HG02943 (cell line): ENCODE data around the gene MAP3K2.
"Not testable (repeated sequence)": the region's sequence is repeated elsewhere in the genome, so short reads cannot be mapped to it uniquely, and the experiment has no call there.

Source experiments
- ATAC-seq: cut with Tn5 transposase; IDR thresholded peaks from one replicate; pipeline ENCODE4 v1.9.1; 2021; ENCODE audit warnings: mild to moderate bottlenecking, low read depth, moderate library complexity; ENCODE audit not compliant: unreplicated experiment

MAP3K2 gene

DNA sequence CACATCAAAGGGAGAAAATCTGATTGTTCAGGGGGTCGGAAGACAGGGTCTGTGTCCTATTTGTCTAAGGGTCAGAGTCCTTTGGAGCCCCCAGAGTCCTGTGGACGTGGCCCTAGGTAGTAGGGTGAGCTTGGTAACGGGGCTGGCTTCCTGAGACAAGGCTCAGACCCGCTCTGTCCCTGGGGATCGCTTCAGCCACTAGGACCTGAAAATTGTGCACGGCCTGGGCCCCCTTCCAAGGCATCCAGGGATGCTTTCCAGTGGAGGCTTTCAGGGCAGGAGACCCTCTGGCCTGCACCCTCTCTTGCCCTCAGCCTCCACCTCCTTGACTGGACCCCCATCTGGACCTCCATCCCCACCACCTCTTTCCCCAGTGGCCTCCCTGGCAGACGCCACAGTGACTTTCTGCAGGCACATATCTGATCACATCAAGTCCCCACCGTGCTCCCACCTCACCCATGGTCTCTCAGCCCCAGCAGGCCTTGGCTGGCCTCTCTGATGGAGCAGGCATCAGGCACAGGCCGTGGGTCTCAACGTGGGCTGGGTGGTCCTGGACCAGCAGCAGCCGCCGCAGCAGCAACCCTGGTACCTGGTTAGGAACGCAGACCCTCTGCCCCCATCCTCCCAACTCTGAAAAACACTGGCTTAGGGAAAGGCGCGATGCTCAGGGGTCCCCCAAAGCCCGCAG lies 34.2 kb upstream of the MAP3K2 start:
- ATAC-seq, result no peak

DNA sequence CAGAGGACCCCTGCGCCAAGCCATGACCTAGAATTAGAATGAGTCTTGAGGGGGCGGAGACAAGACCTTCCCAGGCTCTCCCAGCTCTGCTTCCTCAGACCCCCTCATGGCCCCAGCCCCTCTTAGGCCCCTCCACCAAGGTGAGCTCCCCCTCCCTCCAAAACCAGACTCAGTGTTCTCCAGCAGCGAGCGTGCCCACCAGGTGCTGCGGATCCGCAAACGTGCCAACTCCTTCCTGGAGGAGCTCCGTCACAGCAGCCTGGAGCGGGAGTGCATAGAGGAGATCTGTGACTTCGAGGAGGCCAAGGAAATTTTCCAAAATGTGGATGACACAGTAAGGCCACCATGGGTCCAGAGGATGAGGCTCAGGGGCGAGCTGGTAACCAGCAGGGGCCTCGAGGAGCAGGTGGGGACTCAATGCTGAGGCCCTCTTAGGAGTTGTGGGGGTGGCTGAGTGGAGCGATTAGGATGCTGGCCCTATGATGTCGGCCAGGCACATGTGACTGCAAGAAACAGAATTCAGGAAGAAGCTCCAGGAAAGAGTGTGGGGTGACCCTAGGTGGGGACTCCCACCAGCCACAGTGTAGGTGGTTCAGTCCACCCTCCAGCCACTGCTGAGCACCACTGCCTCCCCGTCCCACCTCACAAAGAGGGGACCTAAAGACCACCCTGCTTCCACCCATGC lies 33.5 kb upstream of the MAP3K2 start:
- no peak for ATAC-seq

DNA sequence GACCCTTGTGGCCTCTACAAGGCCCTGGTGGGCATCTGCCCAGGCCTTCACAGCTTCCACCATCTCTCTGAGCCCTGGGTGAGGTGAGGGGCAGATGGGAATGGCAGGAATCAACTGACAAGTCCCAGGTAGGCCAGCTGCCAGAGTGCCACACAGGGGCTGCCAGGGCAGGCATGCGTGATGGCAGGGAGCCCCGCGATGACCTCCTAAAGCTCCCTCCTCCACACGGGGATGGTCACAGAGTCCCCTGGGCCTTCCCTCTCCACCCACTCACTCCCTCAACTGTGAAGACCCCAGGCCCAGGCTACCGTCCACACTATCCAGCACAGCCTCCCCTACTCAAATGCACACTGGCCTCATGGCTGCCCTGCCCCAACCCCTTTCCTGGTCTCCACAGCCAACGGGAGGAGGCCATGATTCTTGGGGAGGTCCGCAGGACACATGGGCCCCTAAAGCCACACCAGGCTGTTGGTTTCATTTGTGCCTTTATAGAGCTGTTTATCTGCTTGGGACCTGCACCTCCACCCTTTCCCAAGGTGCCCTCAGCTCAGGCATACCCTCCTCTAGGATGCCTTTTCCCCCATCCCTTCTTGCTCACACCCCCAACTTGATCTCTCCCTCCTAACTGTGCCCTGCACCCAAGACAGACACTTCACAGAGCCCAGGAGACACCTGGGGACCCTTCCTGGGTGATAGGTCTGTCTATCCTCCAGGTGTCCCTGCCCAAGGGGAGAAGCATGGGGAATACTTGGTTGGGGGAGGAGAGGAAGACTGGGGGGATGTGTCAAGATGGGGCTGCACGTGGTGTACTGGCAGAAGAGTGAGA lies 32.5 kb upstream of the MAP3K2 start:
- ATAC-seq, result no peak

DNA sequence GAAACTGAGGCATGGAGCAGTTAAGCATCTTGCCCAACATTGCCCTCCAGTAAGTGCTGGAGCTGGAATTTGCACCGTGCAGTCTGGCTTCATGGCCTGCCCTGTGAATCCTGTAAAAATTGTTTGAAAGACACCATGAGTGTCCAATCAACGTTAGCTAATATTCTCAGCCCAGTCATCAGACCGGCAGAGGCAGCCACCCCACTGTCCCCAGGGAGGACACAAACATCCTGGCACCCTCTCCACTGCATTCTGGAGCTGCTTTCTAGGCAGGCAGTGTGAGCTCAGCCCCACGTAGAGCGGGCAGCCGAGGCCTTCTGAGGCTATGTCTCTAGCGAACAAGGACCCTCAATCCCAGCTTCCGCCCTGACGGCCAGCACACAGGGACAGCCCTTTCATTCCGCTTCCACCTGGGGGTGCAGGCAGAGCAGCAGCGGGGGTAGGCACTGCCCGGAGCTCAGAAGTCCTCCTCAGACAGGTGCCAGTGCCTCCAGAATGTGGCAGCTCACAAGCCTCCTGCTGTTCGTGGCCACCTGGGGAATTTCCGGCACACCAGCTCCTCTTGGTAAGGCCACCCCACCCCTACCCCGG lies 31.8 kb upstream of the MAP3K2 start:
- ATAC-seq, result no peak

DNA sequence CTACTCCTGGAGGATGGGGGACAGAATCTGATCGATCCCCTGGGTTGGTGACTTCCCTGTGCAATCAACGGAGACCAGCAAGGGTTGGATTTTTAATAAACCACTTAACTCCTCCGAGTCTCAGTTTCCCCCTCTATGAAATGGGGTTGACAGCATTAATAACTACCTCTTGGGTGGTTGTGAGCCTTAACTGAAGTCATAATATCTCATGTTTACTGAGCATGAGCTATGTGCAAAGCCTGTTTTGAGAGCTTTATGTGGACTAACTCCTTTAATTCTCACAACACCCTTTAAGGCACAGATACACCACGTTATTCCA lies 31.3 kb upstream of the MAP3K2 start:
- ATAC-seq, result no peak

DNA sequence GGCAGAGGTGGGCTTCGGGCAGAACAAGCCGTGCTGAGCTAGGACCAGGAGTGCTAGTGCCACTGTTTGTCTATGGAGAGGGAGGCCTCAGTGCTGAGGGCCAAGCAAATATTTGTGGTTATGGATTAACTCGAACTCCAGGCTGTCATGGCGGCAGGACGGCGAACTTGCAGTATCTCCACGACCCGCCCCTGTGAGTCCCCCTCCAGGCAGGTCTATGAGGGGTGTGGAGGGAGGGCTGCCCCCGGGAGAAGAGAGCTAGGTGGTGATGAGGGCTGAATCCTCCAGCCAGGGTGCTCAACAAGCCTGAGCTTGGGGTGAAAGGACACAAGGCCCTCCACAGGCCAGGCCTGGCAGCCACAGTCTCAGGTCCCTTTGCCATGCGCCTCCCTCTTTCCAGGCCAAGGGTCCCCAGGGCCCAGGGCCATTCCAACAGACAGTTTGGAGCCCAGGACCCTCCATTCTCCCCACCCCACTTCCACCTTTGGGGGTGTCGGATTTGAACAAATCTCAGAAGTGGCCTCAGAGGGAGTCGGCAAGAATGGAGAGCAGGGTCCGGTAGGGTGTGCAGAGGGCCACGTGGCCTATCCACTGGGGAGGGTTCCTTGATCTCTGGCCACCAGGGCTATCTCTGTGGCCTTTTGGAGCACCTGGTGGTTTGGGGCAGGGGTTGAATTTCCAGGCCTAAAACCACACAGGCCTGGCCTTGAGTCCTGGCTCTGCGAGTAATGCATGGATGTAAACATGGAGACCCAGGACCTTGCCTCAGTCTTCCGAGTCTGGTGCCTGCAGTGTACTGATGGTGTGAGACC lies 30.7 kb upstream of the MAP3K2 start, which contains the start of gene PROC:
TSS of gene PROC (plus strand) at position 128 of the 812 bp plus-strand sequence. CDS start 1,516 bp downstream, outside the sequence.
- no peak for ATAC-seq

DNA sequence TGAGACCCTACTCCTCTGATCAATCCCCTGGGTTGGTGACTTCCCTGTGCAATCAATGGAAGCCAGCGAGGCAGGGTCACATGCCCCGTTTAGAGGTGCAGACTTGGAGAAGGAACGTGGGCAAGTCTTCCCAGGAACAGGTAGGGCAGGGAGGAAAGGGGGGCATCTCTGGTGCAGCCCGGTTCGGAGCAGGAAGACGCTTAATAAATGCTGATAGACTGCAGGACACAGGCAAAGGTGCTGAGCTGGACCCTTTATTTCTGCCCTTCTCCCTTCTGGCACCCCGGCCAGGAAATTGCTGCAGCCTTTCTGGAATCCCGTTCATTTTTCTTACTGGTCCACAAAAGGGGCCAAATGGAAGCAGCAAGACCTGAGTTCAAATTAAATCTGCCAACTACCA lies 29.6 kb upstream of the MAP3K2 start:
- no peak for ATAC-seq

DNA sequence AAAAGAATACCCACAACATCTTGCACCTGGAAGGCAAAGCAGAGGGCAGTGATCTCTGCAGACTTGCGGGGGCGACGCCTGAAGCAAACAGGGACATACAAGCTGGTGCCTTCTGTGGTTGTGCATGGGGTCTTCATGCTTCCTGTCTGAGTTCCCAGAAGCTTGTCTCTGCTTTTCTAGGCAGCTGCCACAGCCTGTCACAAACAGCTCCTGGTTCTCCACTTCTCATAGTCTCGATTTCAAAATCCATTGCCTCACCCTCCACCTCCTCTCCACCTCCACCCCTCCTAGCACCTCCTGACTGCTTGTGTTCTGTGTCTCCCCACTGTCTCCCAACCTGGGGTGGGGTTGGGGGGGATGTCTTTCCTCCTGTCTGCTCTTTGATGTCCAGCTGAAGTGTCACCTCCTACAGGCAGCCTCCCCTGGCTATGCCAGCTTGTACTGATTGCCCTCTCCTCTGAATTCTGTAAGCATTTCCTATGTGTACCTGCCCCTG lies 28.8 kb upstream of the MAP3K2 start:
- ATAC-seq, result no peak

DNA sequence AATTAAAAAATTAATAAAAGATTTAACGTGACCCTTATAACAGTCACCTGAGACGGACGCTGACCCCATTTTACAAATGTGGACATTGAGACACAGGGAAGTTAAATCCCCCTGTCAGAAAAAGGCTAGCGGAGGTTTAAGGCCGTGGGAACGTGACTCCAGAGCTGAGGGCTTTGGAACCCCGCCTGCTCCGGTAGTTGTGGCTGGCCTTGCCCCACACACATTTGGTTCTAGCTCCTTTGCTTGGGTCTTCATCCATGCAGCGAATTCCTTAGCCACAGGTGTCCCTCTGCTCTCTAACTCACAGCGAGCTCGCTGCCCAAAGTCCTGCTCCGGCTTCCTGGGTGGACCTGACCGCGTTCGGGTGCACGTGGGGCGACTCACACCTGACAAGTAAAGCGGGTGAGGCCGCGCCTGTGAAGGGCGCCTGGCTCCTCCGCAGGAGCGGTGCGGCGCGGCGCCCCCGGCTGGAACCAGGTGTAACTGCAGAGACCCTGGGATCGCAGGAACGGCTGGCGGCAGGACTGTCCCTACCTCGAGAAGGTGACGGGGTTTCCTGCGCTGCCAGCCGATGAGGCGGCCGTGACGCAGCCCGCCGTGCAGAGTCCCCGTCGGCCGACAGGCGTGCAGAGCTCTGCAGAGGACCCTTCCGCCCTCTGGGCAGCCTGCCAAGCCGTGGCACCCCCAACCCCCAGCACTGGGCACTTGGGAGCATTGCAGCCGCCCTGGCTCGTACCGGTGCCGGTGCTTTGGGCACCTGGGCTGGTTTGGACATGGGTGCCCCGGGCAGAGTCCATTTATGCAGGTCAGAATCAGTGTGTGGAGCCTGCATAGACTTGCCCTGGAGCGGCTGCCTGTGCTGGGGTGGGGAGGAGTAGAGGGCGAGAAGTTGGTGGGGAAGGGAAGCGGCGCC lies 28.1 kb upstream of the MAP3K2 start:
- no peak for ATAC-seq

DNA sequence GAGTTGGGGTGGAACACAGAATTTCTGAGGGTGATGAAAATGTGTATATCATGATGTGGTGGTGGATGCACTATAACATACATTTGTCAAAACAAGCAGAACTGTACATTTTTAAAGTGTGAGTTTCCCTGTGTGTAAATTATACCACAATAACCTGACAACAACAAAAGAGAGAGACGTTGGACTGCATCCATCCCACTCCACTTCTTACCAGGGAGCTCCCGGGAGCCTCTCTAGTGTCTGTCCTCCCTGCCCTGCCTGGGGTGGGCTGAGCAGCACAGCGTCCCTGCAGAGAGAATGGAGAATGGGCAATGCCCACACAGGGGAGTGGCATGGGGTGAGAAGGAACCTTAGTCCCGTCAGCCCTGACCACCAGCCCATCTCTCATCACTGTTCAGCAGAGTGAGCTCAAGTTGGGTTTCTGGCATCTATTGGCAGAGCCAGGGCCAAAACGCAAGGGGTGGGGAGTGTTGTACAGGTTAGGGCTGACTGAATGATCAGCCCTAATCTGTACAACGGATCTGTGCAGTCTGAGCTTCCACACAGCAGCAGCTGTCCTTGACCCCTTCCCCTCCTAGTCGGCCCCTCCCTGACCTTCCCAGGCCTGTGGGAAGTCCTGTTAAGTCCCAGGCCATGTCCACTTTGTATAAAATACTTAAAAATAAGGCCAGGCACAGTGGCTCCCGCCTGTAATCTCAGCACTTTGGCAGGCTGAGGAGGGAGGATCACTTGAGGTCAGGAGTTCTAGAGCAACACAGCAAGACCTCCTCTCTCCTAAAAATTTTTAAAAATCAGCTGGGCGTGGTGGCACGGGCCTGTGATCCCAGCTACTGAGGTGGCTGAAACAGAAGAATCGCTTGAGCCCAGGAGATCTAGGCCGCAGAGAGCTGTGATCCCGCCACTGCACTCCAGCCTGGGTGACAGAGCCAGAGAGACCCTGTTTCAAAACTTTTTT lies 27.1 kb upstream of the MAP3K2 start:
- ATAC-seq, result no peak

DNA sequence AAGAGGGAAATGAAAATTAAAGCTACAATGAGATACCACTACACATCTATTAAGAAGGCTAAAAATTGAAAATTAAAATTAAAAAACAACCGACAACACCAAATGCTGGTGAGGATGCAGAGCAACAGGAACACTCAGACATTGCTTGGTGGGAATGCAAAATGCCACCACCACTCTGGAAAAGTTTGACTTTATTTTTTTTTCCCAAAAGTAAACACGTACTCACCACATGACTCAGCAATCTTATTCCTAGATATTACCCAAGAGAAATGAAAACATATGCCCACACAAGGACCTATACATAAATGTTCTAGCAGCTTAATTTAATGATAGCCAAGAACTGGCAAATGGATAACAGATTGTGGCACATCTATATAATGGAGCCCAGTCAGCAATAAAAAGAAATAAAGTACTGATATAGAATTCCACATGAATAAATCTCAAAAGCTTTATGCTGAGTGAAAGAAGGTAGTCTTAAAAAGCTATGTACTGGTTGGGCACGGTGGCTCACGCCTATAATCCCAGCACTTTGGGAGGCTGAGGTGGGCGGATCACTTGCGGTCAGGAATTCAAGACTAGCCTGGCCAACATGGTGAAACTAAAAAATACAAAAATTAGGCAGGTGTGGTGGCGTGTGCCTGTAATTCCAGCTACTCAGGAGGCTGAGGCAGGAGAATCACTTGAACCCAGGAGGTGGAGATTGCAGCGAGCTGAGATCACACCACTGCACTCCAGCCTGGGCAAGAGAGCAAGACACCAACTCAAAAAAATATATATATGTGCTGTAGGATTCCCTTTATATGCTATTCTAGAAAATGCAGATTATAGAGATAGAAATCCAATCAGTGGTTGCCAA lies 26.2 kb upstream of the MAP3K2 start:
- no peak for ATAC-seq

DNA sequence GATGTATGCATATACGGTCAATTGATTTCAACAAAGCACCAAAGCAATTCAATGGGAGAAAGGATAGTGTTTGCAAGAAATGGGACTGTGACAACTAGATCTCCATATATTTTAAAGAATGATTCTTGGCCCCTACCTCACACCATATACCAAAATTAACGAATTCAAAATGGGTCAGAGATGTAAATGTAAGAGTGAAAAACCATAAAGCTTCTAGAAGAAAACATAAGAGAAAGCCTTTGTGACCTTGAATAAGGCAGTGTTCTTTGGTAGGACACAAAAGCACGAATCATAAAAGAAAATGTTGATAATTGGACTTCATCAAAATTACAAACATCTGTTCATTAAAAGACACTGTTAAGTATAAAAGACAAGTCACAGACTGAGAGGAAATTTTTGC lies 25.4 kb upstream of the MAP3K2 start:
- ATAC-seq, result no peak

DNA sequence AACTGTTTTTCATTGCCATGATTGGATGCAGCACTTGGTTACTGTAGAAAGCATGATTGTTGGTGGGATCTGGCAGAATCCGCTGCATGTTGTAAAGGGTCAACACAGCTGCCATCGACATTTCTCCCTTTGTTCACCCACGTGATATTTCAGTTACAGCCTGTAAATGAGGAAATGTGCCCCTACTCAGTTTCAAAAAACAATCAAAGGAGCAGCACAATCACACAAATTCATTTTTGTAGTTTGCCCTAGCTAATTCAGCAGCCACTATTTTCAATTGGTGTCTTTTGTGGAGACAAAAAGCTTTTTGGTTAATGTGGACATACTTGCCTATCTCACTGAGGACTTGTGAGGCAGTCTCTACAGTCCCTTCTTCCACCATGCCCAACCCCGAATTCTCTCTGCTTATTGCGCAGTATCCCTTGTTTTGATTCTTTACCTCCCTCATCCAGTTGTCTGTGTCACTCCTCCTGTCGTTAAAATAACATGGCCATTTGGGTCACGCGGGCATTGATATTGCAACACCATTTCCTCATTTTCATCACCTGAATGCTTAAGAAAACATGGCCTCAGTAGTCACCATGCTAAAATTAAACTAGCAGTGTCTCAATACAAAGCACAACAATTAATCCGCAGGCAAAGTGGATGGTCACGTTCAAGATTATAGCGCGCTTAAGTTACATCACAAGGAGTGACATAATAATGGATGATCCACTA lies 24.0 kb upstream of the MAP3K2 start:
- no peak for ATAC-seq

DNA sequence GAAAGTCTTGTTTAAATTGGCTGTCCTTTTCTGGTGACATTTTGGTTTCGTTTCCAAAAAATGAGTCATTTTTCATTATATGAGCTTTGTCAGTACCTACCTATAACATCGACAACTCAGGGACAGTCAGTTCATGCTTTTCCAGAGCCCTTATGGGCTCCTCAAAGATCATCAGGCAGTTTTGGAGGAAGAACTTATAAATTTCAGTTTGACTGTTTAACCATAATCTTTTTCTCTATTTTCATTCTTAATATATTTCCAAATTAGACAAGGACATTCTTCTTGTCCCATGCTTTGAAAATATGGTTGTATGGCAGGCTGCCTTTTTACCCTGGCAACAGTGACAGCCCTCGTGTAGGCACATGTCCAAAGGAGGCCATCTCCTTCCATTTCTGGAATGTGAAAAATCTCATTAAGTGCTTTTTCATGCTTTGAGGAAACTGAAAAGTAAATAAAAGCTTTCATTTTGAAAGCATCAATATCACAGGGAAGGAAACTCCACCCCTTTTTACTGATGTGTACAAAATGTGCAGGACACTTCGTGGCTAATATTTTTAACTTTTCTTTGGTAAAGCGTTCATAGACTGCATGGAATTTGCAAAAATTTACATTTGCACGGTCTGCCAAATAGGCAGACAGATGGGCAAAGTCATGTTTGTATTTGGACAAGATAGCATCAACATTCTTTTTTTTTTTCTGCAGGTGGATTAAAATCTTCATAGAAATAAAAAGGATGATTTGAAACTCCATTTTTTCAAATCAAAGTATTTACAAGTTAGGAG lies 23.3 kb upstream of the MAP3K2 start:
- no peak for ATAC-seq

DNA sequence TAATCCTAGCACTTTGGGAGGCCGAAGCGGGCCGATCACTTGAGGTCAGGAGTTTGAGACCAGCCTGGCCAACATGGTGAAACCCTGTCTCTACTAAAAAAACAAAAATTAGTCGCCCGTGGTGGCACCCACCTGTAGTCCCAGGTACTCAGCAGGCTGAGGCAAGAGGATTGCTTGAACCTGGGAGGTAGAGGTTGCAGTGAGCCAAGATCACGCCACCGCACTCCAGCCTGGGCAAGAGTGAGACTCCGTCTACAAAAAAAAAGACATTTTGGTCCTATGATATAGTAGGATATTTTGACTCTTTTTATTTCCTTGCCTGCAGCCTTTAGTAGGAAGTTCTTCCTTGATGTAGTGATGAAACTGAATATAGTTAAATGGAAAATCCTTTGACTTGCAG lies 21.9 kb upstream of the MAP3K2 start:
- ATAC-seq, result not testable (repeated sequence)

DNA sequence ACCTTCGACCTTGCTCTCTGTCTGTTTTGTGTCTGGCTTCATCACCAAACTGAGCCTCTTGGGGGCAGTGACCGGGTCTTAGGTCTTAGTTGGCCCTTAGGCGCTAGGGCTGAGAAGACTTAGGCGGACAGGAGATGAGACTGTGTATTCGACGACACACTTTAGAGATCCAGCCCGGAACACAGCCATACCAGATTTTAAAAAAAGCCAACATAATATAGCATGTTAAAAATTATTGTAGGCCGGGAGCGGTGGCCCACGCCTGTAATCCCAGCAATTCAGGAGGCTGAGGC lies 21.0 kb upstream of the MAP3K2 start:
- no peak for ATAC-seq
